ENCODE results near the gene ZNF165.
"Not testable (repeated sequence)": the region's sequence is repeated elsewhere in the genome, so short reads cannot be mapped to it uniquely, and the experiment has no call there.

ZNF165 gene

DNA sequence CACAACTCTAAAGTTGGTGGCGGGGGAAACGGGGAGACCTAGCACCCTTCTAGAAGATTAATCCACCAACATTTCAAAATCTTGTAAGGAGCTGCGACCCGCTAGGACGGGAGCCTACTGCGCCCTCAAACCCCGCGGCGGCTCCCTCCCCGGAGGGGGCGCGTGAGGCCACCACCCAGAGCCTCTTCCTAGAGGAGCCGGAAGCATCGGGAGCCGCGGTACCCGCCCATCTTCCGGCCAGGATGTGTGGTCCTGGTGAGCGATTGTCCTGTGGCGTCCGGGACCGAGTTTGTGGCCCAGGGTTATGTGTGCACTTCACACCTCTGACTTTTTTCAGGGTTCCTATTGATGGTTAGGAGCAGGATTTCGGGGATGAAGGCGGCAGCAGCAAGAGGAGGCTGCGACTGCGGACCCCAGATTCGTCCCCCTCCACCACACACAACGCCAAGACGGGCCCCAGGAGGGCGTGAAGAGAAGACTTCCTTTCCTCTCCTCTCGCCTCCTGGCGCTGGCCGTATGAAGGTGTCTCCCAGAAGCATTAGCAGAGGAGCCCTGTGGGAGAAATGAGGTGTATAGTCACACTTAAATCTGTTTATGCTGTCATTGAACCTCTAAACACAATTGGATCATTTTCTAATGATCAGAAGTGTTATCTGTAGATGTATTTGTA is 10.7 kb downstream of the ZNF165 start:
- peaks cover 32% of the 10 kb centered on the region for H3K9me3 ChIP-seq (ENCODE audit: insufficient read depth, low read depth, low read length)
- H3K36me3 ChIP-seq (ENCODE audit: insufficient read depth, low read length), result peaks cover 45% of the 10 kb centered on the region
- no peak overlapping the region for H3K27ac ChIP-seq (ENCODE audit: low read depth, low read length)
- no peaks in the 10 kb centered on the region for H3K4me1 ChIP-seq (ENCODE audit: insufficient read depth, low read length)
- 97% methylated on average over 32 of the region's 33 CpGs for WGBS
- no peaks in the 10 kb centered on the region for H3K27me3 ChIP-seq (ENCODE audit: insufficient read depth, low read length)
- H3K9ac ChIP-seq (ENCODE audit: low read depth, low read length), result no peak overlapping the region
- no peak overlapping the region for H3K4me3 ChIP-seq (ENCODE audit: low read length)

DNA sequence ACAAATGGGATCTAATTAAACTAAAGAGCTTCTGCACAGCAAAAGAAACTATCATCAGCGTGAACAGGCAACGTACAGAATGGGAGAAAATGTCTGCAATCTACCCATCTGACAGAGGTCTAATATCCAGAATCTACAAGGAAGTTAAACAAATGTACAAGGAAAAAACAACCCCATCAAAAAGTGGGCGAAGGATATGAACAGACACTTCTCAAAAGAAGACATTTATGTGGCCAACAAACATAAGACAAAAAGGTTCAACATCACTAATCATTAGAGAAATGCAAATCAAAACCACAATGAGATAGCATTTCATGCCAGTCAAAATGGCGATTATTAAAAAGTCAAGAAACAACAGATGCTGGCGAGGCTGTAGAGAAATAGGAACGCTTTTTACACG is 21.9 kb downstream of the ZNF165 start:
- H3K36me3 ChIP-seq (ENCODE audit: insufficient read depth, low read length); H3K27ac ChIP-seq (ENCODE audit: low read depth, low read length); H3K9me3 ChIP-seq (ENCODE audit: insufficient read depth, low read depth, low read length); H3K4me3 ChIP-seq (ENCODE audit: low read length); H3K4me1 ChIP-seq (ENCODE audit: insufficient read depth, low read length); H3K9ac ChIP-seq (ENCODE audit: low read depth, low read length): not testable (repeated sequence)
- WGBS, result 76% methylated on average over 7 of the region's 7 CpGs
- H3K27me3 ChIP-seq (ENCODE audit: insufficient read depth, low read length), result peaks cover 25% of the 10 kb centered on the region; the same call in 1 of the 2 replicates

DNA sequence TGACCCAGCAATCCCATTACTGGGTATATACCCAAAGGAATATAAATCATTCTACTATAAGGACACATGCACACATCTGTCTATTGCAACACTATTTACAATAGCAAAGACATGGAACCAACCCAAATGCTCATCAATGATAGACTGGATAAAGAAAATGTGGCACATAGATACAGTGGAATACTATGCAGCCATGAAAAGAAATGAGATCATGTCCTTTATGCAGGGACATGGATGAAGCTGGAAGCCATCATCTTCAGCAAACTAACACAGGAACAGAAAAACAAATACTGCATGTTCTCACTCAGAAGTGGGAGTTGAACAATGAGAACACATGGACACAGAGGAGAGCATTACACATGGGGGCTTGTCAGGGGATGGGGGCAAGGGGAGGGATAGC is 22.3 kb downstream of the ZNF165 start:
- H3K9me3 ChIP-seq (ENCODE audit: insufficient read depth, low read depth, low read length); H3K4me1 ChIP-seq (ENCODE audit: insufficient read depth, low read length); H3K9ac ChIP-seq (ENCODE audit: low read depth, low read length); H3K36me3 ChIP-seq (ENCODE audit: insufficient read depth, low read length); H3K4me3 ChIP-seq (ENCODE audit: low read length); H3K27ac ChIP-seq (ENCODE audit: low read depth, low read length): not testable (repeated sequence)
- peaks cover 25% of the 10 kb centered on the region; the same call in 1 of the 2 replicates for H3K27me3 ChIP-seq (ENCODE audit: insufficient read depth, low read length)

DNA sequence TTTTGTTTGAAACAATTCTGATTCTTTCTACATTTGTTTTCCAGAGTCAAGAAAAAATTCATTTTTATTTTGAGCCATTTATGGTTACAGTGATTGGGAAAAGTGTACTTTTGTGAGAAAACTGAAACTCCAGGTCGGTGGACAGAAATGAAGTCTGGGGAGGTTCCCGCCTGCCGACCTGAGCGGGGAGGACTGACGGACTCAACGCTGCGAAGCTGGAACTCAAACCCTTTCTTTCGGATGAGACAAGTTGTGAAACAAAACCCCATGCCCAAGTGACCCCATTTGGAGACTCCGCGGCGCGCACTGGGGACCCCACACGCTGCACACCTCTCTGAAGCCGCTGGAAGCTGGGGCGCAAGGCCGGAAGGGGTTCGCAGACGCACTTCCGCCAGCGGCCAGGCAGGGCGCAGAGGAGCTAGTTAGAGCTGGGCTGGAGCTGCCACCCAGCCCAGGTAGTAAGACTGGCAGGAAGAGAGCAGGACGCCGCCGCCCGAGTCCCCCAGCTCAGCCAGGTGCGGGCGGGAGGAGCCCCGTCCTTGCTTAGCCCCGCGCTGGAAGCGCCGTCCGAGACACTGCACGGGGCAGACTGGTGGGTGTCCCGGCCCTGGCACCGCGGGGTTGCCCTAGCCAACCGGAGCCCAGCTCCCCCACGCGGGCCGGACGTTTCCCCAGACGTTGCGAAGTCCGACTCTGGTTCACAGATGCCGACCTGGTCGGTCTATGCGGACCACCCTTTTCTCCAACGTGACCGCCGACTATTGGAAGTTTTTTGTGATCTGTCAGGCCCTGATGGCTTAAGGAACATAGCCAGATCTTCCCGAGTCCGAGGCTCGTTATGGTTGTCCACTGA is 24.2 kb downstream of the ZNF165 start:
- Histone ChIP-seq H3K36me3 (ENCODE audit: insufficient read depth, low read length) (no peaks in the 10 kb centered on the region), H3K4me1 (ENCODE audit: insufficient read depth, low read length) (no peaks in the 10 kb centered on the region), H3K27ac (ENCODE audit: low read depth, low read length) (no peak overlapping the region), H3K4me3 (ENCODE audit: low read length) (peak overlapping the region; percentile 75), H3K27me3 (ENCODE audit: insufficient read depth, low read length) (peaks cover 30% of the 10 kb centered on the region), H3K9ac (ENCODE audit: low read depth, low read length) (peak overlapping the region; percentile 65), H3K9me3 (ENCODE audit: insufficient read depth, low read depth, low read length) (no peaks in the 10 kb centered on the region)
- 2% methylated on average over 54 of the region's 54 CpGs for WGBS

DNA sequence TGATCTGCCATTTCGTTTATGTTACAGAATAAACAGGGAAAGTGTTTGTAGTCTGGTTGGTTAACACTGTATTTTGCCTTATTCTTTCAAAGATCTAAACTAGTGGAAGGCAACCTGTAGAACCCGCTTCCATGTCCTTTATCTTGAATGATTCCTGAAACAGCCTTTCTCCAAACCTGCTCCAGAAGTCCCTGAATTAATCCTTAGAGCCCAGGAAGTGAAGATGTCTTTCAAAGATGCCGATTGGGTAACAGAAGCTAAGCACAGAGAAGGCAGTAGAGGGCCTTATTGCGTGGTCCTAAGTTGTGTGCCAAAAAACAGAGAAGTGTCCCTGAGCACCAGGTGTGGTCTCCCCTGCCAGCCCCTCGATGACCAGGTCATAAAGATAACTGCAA is 24.9 kb downstream of the ZNF165 start:
- Histone ChIP-seq H3K36me3 (ENCODE audit: insufficient read depth, low read length) (no peaks in the 10 kb centered on the region), H3K4me3 (ENCODE audit: low read length) (peak overlapping the region; percentile 75), H3K27me3 (ENCODE audit: insufficient read depth, low read length) (peaks cover 30% of the 10 kb centered on the region), H3K27ac (ENCODE audit: low read depth, low read length) (no peak overlapping the region), H3K4me1 (ENCODE audit: insufficient read depth, low read length) (no peaks in the 10 kb centered on the region), H3K9me3 (ENCODE audit: insufficient read depth, low read depth, low read length) (no peaks in the 10 kb centered on the region), H3K9ac (ENCODE audit: low read depth, low read length) (peak overlapping the region; percentile 65)
- 30% methylated on average over 5 of the region's 5 CpGs for WGBS

DNA sequence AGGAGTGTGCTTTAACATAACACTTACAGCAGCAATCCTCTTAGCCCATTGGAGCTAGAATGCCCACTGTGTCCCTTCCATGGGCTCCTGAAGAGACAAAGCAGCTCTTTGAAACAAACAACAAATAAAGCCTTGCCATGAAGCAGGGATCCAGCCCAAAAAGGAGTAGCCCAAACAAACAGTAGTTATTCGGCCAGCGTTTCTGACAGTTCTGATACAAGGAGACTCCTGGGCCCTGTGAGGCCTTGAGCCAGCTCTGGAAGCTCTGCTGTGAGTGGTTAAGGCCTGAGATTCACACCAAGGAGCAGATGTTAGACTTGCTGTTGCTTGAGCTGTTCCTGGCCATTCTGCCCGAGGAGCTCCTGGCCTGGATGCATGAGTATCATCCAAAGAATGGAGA is 27.1 kb downstream of the ZNF165 start:
- Histone ChIP-seq H3K9me3 (ENCODE audit: insufficient read depth, low read depth, low read length) (no peaks in the 10 kb centered on the region), H3K9ac (ENCODE audit: low read depth, low read length) (no peak overlapping the region), H3K4me3 (ENCODE audit: low read length) (no peak overlapping the region), H3K36me3 (ENCODE audit: insufficient read depth, low read length) (no peaks in the 10 kb centered on the region), H3K4me1 (ENCODE audit: insufficient read depth, low read length) (no peaks in the 10 kb centered on the region), H3K27me3 (ENCODE audit: insufficient read depth, low read length) (peaks cover 40% of the 10 kb centered on the region), H3K27ac (ENCODE audit: low read depth, low read length) (no peak overlapping the region)
- WGBS, result 88% methylated on average over 3 of the region's 3 CpGs

DNA sequence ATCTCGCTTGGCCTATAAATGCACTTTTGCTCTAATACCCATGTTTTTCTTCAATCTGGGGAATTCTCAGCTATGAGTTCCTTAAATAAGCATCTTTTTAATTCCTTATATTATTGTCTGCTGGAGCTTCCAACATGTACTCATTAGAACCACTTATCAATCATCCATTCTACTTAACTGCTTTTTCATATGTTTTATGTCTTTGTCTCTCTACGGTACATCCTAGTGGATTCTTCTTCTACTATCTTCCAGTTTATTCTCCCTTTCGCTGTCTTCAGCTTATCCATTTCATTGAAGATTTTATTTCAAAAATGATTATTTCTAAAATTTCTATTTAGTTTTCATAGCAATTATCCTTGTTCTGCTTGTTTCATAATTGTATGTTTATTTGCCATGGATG is 31.6 kb downstream of the ZNF165 start:
- WGBS, result 71% methylated on average over 2 of the region's 3 CpGs
- no peak overlapping the region for H3K27ac ChIP-seq (ENCODE audit: low read depth, low read length)

DNA sequence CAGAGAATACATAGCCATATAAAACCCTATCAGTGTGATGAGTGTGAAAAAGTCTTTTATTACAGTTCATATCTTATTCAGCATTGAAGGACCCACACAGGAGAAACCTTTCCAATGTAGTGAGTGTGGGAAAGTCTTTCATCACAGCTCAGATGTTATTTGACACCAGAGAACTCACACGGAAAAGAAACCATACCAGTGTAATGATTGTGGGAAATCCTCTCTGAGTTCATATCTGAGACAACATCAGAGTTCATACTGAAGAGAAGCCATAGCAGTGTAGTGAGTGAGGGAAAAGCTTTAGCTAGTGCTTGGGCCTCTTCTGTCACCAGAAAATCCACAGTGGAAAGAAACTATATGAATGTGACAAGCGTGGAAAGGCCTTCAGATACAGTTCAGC is 35.4 kb downstream of the ZNF165 start:
- peaks cover 16% of the 10 kb centered on the region for H3K27me3 ChIP-seq (ENCODE audit: insufficient read depth, low read length)
- H3K4me1 ChIP-seq (ENCODE audit: insufficient read depth, low read length), result no peaks in the 10 kb centered on the region
- no peak overlapping the region for H3K27ac ChIP-seq (ENCODE audit: low read depth, low read length)
- H3K9ac ChIP-seq (ENCODE audit: low read depth, low read length), result no peak overlapping the region
- H3K36me3 ChIP-seq (ENCODE audit: insufficient read depth, low read length), result peaks cover 47% of the 10 kb centered on the region
- H3K9me3 ChIP-seq (ENCODE audit: insufficient read depth, low read depth, low read length), result no peaks in the 10 kb centered on the region
- no peak overlapping the region for H3K4me3 ChIP-seq (ENCODE audit: low read length)
- WGBS, result 99% methylated on average over 2 of the region's 2 CpGs

More for the DNA sequence above, 31.6 kb downstream of the ZNF165 start:
- Histone ChIP-seq H3K36me3 (ENCODE audit: insufficient read depth, low read length) (peaks cover 15% of the 10 kb centered on the region), H3K4me3 (ENCODE audit: low read length) (no peak overlapping the region), H3K9ac (ENCODE audit: low read depth, low read length) (no peak overlapping the region), H3K4me1 (ENCODE audit: insufficient read depth, low read length) (no peaks in the 10 kb centered on the region), H3K27me3 (ENCODE audit: insufficient read depth, low read length) (peaks cover 29% of the 10 kb centered on the region), H3K9me3 (ENCODE audit: insufficient read depth, low read depth, low read length) (no peaks in the 10 kb centered on the region)

DNA sequence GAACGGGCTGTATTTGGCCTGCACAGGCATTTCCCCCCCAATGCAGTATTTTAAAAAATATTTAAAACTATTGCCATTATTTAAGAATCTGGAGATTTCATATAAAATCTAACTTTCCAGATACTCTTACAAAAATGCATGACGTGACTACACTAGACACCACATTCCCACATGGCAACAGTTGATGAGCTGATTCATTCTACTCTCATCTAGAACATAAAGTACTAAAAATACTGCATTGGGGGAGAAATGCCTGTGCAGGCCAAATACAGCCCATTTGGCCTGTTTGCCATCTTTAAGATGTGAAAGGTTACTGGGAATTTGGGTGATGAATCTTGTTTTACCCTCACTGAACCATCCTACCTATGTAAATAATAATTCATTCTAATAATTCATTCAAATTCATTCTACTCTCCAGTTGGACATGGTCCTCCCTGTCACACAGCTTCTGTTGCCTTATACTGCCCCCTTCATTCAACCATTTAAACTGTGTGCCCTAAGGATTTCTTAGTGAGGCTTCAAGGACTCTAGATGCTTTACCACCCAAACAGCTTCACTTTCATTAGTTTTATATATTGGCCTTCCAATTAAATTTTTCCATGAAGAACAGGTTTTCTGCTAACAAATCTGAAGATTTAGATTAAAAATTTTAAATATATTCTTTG is 37.1 kb downstream of the ZNF165 start:
- no peak overlapping the region for H3K27ac ChIP-seq (ENCODE audit: low read depth, low read length)

DNA sequence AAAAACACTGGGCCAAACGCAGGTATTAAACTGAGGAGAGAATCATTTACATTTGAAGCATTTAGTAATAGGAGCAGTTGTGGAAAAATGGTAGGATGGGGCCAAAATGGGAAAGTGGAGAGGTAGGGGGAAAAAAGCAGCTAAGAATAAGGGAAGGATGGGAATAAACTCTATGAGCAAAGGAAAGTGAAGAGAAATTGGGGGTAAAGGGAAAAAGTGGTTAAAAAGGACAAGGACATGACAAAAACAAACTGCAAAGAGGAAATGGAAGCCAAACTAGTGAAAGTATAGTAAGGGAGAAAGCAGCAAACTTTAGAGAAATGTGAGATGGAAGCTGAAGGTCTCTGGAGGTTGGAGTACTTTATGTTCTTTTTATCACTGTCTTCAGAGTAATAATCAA is 37.8 kb downstream of the ZNF165 start:
- Histone ChIP-seq H3K36me3 (ENCODE audit: insufficient read depth, low read length) (peaks cover 65% of the 10 kb centered on the region), H3K4me1 (ENCODE audit: insufficient read depth, low read length) (no peaks in the 10 kb centered on the region), H3K4me3 (ENCODE audit: low read length) (no peak overlapping the region), H3K27me3 (ENCODE audit: insufficient read depth, low read length) (no peaks in the 10 kb centered on the region), H3K9ac (ENCODE audit: low read depth, low read length) (no peak overlapping the region), H3K9me3 (ENCODE audit: insufficient read depth, low read depth, low read length) (no peaks in the 10 kb centered on the region), H3K27ac (ENCODE audit: low read depth, low read length) (no peak overlapping the region)
- 89% methylated on average over 1 of the region's 1 CpG for WGBS

More for the DNA sequence above, 37.1 kb downstream of the ZNF165 start:
- WGBS, result 98% methylated on average over 2 of the region's 2 CpGs
- Histone ChIP-seq H3K9me3 (ENCODE audit: insufficient read depth, low read depth, low read length) (no peaks in the 10 kb centered on the region), H3K4me1 (ENCODE audit: insufficient read depth, low read length) (no peaks in the 10 kb centered on the region), H3K4me3 (ENCODE audit: low read length) (no peak overlapping the region), H3K9ac (ENCODE audit: low read depth, low read length) (no peak overlapping the region), H3K36me3 (ENCODE audit: insufficient read depth, low read length) (peaks cover 58% of the 10 kb centered on the region), H3K27me3 (ENCODE audit: insufficient read depth, low read length) (peaks cover 2% of the 10 kb centered on the region; the same call in 1 of the 2 replicates)

DNA sequence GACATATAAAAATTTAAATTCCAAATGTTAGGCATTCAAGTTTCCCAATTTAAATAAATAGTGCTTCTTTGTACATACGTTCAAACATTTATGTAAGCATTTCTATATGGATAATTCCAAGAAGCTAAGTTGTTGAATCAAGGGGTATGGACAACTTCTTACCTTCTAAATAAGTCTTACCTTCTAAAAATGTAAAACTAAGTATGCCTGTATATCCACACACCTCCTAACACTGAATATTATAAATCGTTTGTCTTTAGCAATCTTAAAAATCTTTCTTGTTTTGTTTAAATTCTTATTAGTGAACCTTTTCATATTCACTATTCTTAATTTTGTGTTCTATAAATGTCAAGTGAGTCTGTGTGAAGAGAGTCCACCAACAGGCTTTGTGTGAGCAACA is 41.5 kb downstream of the ZNF165 start:
- H3K27me3 ChIP-seq (ENCODE audit: insufficient read depth, low read length), result no peaks in the 10 kb centered on the region
- no peaks in the 10 kb centered on the region for H3K4me1 ChIP-seq (ENCODE audit: insufficient read depth, low read length)
- peaks cover 58% of the 10 kb centered on the region for H3K36me3 ChIP-seq (ENCODE audit: insufficient read depth, low read length)
- 80% methylated on average over 1 of the region's 2 CpGs for WGBS
- no peak overlapping the region for H3K27ac ChIP-seq (ENCODE audit: low read depth, low read length)
- no peak overlapping the region for H3K9ac ChIP-seq (ENCODE audit: low read depth, low read length)
- no peaks in the 10 kb centered on the region for H3K9me3 ChIP-seq (ENCODE audit: insufficient read depth, low read depth, low read length)
- no peak overlapping the region for H3K4me3 ChIP-seq (ENCODE audit: low read length)

Measured in HUES64 (cell line).